ES-I3 (cell line): ENCODE results near the gene GPR137.

Experiments used
- H3K36me3 ChIP-seq: 2 replicates; pipeline ENCODE4 v1.6.1; 2013; ENCODE audit warnings: mild to moderate bottlenecking, low read length, control low read depth, moderate library complexity; ENCODE audit not compliant: insufficient read depth
- H3K4me1 ChIP-seq: 2 replicates; pipeline ENCODE4 v1.6.1; 2013; ENCODE audit warnings: mild to moderate bottlenecking, control low read depth, low read length; ENCODE audit not compliant: insufficient read depth
- H3K9ac ChIP-seq: 2 replicates; pipeline ENCODE4 v1.6.1; 2013; ENCODE audit warnings: low read depth, mild to moderate bottlenecking, low read length, moderate library complexity
- H3K9me3 ChIP-seq: 2 replicates; pipeline ENCODE4 v1.6.1; 2013; ENCODE audit warnings: mild to moderate bottlenecking, low read length, moderate library complexity; ENCODE audit not compliant: control insufficient read depth, insufficient read depth

Gene GPR137, protein sequence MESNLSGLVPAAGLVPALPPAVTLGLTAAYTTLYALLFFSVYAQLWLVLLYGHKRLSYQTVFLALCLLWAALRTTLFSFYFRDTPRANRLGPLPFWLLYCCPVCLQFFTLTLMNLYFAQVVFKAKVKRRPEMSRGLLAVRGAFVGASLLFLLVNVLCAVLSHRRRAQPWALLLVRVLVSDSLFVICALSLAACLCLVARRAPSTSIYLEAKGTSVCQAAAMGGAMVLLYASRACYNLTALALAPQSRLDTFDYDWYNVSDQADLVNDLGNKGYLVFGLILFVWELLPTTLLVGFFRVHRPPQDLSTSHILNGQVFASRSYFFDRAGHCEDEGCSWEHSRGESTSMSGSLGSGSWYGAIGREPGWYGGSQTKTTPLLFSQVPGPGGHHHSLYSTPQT

DNA sequence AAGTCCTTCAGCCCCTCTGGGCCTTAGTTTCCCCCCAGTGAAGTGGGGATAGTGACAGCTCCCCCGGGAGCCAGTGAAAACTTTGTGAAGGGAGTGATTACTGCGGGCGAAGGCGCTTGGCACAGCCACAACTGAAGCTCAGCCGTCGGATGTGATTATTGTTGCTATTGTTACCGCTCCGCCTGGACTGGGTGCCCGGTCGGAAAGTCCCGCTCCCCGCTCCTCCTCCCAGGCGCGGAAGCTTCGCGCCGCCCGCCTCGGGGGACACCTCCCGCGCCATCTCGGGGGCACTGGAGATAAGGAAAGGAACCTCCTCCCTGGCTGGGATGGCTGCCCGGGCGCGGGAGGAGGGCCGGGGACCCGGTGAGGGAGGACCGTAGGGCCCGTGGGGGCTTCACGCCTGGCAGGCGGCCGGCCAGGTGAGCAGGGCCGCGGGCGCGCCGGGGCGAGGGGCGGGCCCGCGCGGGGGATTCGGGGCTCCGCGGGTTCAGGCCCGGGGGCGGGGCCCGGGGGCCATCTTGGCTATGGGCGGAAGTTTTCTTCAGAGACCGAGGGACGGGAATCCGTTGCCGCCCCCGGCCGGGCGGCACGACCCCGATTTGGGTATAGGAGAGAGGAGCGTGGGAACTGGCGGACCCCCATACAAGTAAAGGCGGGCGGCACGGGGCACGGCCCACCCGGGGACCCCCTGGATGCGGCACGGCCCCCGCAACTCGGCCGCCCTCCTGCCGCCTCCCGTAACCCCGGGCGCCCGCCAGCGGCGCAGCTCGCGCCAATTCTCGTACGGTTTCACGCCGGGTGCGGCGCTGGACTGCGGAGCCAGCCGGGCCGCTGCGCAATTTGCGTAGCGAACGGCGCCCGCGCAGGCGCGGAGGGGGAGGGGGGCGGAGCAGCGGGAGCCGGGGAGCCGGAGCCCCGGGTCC, at the start of gene GPR137:
Gene GPR137, plus strand, starts transcription at position 887 of the 923 bp plus-strand sequence. CDS start 677 bp downstream, outside the sequence.
- Histone ChIP-seq H3K4me1 (0 out of 2 replicates have a peak, but pooled peaks cover 4% of the 10 kb centered on the region), H3K9me3 (no peaks in the 10 kb centered on the region), H3K9ac (peak within 1 kb of the TSS; percentile 92), H3K36me3 (no peaks in the 10 kb centered on the region; the same call in 1 of the 2 replicates)

DNA sequence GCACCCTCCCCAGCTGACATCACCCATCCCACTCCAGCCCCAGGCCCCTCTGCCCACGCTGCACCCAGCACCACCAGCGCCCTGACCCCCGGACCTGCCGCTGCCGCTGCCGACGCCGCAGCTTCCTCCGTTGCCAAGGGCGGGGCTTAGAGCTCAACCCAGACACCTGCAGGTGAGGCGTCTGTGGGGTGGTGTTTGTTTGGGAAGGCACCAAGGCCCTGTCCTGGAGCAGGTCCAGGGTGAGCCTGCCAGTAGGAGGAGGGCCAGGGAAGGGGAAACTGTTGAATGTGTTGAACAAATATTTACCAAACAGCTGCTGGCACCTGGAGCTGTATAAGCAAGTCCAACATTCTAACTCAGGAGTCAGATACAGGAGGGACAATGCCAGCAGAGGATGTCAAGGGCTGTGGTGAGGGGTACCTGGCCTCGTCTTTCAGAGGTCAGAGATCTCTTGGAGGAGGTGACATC, 48.1 kb upstream of the GPR137 start:
- Histone ChIP-seq H3K4me1 (peaks cover 5% of the 10 kb centered on the region), H3K9me3 (no peaks in the 10 kb centered on the region), H3K36me3 (no peaks in the 10 kb centered on the region), H3K9ac (no peak overlapping the region)

DNA sequence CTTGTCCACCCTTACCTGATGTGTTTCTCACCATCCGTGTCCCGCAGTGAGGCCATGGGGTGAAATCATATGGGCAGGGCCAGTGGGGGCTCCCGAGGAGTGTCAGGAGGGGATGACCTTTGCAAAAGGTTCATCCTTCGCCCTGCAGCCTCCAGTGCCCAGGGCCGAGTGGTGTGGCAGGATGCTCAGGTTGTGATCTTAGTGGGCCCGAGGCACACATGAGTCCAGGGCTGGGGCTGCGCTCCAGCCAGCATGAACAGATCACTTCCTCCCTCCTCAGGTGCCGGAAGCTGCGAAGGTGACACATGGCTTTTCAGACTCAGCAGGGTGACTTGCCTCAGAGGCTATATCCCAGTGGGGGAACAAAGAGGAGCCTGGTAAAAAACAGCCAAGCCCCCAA, 47.6 kb upstream of the GPR137 start:
- peaks cover 5% of the 10 kb centered on the region for H3K4me1 ChIP-seq
- no peak overlapping the region for H3K9ac ChIP-seq
- H3K9me3 ChIP-seq = no peaks in the 10 kb centered on the region
- H3K36me3 ChIP-seq = no peaks in the 10 kb centered on the region

DNA sequence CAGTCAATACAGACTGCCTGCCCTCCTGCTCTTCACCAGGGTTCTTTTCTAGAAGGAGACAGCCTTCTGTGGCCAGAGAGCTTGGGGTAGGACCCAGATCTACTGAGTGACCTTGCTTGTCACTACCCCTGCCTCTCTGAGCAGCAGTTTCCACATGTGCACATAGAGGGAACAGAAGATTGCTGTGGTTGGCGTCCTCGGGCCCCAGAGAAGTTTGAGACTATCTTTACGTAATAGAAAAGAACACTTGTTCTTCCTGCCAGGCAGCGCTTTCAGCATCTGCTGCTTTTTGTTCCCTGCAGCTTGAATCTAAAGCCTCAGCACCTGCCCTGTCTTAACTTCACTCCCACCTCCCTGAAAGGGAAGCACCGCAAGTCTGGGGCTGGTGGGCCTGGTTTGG, 46.6 kb upstream of the GPR137 start:
- H3K4me1 ChIP-seq = peaks cover 5% of the 10 kb centered on the region
- H3K36me3 ChIP-seq = no peaks in the 10 kb centered on the region
- H3K9ac ChIP-seq = no peak overlapping the region
- no peaks in the 10 kb centered on the region for H3K9me3 ChIP-seq

DNA sequence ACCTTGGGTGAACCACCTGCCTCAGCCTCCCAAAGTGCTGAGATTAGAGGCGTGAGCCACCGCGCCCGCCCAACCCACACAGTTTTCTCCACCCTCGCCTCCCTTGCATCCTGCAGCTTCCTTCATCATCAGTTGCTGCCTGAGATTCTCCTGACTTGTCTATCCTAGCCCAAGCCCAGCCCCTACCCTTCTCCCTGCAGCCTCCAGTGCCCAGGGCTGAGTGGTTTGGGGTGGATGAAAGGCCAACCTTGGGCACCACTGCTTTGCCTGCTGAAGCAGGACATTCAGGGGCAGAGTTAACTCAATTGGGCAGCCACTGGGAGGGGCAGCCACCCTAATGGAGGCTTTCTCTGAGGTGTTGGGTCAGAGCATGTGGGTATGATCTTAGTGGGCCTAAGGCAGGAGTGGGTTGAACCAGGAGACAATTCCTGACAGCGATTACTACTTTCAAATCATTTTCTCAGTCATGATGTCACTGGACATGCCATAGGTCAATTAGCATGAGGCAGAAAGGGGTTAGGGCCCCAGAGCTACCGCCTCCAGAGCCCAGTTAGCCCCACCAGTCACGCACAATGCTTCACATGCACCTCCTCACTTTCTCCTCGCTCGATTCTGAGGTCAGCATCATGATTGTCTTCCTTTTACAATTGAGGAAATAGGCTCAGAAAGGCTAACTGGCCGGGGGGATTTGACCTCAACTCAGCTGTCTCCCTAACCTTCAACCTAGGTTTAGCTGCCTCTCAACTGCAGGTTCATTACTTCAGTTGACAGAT, 45.8 kb upstream of the GPR137 start:
- H3K9me3 ChIP-seq = no peaks in the 10 kb centered on the region
- peak overlapping the region; percentile 99 for H3K9ac ChIP-seq
- peaks cover 5% of the 10 kb centered on the region for H3K4me1 ChIP-seq
- H3K36me3 ChIP-seq = no peaks in the 10 kb centered on the region

DNA sequence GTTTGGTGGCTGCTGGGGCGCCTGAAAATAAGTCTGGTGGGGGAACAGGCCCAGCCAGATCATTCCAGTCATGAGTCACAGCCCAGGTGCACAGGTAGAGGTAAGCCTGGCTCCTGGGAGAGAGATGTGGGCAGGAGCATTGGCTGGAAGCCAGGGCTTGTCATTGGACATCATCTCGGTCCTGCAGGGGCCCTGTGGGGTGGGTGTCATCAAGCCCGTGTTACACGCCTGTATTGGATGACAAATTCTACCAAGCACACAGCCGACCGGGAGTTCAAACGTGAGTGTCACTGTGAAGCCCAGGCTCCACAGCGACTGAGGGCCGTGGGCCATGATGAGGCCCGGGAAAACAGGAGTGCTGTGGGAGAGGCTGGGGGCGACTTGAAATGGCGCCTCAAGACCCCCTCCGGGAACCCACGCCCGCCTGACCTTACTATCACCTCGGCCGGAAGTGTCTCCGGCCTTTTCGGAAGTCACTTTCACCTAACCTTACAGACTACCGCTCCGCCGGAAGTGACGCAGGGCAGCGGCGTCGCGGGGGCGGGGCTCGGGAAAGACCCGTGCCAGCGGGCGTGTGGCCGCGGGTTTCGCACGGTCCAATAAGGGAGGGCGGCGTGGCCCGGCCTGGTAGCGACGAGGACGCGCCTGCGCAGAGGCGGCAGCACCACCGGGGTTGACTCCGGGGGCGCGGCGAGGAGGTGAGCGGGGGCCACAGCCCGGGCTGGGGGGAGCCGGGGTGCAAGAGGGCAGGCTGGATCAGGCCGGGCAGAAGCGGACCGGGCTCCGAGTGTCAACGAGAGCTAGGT, 45.0 kb upstream of the GPR137 start, which contains the start of gene FKBP2:
Gene FKBP2, plus strand, starts transcription at position 661 of the 806 bp plus-strand sequence. CDS start 1,293 bp downstream, outside the sequence.
- H3K4me1 ChIP-seq = peaks cover 5% of the 10 kb centered on the region

DNA sequence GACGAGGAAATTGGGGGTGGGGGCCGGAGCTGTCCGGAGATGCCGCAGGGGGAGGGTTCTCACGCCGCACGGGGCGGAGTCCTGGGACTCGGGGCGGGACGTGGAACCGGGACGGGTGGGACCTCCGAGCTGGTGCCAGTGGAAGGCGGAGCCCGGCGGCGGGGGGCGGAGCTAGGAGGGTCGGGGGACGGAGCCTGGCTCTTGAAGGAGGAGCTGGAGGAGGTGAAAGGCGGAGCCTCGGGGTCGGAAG, 44.5 kb upstream of the GPR137 start:
- Histone ChIP-seq H3K4me1 (peaks cover 5% of the 10 kb centered on the region), H3K9ac (peak overlapping the region; percentile 99), H3K36me3 (no peaks in the 10 kb centered on the region), H3K9me3 (no peaks in the 10 kb centered on the region)

More for the DNA sequence above, 45.0 kb upstream of the GPR137 start, which contains the start of gene FKBP2:
- Histone ChIP-seq H3K9me3 (no peaks in the 10 kb centered on the region), H3K36me3 (no peaks in the 10 kb centered on the region), H3K9ac (peak within 1 kb of the TSS; percentile 99)

DNA sequence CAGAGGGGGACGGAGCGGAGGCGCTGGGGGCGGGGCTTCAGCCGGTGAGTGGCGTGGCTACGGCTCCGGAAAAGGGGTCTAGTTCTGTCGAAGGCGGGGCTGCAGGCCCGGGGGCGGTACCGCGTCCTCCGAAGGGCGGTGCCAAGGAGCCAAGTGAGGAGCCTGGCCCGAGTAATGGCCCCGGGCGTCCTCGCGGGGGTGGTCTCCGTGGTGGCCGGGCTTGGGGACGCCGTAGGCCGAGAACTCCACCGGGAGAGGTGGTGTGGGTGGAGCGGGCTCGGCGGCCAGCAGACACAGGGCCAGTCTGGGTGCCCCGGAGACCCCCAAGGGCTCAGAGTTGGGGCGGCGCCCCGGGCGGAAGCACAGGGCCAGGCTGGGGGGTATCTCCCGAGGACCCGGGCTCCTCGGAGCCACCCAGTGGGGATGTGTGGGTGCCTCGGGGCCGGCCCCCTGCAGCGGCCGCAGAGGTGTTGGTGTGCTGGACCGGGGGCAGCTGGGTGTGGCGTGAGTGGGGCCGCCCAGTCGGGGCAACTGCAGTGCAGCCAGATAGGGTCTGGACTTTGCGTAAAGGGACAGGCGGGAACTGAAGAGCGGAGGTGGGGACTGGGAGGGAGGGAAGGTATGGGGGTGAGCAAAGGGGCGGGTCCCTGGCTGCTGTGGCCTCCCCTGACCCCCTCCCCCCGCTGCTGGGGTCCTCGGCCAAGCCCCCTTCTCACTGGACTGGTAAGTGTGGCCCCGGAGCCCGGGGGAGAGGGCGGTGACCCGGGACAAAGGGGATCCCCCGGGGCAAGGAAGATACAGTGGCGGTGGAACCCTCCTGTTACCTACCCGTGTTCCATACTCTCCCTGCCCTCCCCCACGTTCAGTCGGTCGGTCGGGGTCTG, 43.9 kb upstream of the GPR137 start:
- Histone ChIP-seq H3K9me3 (no peaks in the 10 kb centered on the region), H3K4me1 (peaks cover 5% of the 10 kb centered on the region), H3K9ac (peak overlapping the region; percentile 99), H3K36me3 (no peaks in the 10 kb centered on the region)

DNA sequence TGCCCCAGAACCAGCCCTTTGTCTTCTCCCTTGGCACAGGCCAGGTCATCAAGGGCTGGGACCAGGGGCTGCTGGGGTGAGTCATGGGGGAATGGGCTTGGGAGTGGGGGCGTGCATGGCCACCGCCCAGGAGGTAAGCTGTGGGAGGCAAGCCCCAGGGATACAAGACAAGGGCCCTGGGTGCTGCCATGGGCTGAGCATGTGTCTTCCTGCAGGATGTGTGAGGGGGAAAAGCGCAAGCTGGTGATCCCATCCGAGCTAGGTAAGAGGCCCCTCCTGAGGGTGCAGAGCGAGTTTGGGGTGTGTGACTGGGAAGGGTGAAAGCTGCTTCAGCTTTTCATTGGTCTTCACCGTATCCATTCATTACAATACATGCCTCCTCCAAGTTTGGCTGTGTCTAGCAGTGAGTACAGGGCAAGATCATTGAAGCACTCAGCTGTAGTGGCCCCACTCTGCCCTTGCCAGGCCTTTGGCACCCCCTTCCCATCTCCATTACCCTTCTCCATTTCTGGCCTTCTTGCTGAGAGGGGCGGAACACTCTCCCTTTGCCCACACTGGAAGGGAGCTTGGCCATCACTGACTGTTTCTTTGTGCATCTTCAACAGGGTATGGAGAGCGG, 42.3 kb upstream of the GPR137 start:
- Histone ChIP-seq H3K9me3 (no peaks in the 10 kb centered on the region), H3K4me1 (peaks cover 12% of the 10 kb centered on the region), H3K9ac (no peak overlapping the region), H3K36me3 (no peaks in the 10 kb centered on the region)

DNA sequence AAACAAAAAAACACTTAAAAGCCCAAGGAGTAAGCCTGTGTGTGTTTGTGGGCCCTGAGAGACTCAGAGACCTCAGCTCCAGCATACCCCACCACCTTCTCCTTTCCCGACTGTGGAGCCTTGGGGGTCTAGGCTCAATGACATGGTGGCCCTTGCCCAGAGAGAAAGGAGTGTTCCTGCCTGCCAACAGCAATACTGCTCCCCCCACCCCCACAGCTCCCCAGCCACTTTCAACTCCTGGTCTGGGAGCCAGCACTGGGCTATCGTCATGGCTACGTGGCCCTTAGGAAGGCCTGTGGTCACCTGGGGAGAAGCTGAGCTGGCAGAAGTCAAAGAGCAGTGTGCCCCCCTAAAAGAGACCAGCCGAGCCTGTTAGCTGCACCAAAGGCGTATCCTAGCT, 41.5 kb upstream of the GPR137 start:
- no peaks in the 10 kb centered on the region for H3K9me3 ChIP-seq
- peaks cover 18% of the 10 kb centered on the region for H3K4me1 ChIP-seq
- H3K9ac ChIP-seq = no peak overlapping the region
- H3K36me3 ChIP-seq = no peaks in the 10 kb centered on the region

DNA sequence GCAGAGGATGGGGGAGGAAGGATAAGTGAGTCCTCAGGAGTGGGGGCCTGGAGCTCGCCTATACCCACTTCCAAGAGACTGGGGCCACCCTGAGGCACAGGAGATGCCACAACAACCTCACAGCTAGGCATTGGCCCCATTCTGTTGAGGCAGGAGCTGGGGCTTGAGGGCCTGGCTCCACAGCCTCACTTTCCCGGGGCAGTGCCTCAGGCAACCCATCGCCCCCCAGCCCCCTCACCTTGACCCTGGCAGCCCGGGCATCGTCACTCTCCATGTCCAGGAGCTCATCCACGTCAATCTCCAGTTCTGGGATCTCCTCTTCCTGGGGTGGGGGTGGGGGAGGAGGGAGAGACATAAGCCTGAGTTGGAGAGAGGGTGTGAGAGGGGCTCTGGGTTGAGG, 40.7 kb upstream of the GPR137 start:
- Histone ChIP-seq H3K36me3 (no peaks in the 10 kb centered on the region), H3K4me1 (peaks cover 23% of the 10 kb centered on the region), H3K9me3 (no peaks in the 10 kb centered on the region), H3K9ac (no peak overlapping the region)

DNA sequence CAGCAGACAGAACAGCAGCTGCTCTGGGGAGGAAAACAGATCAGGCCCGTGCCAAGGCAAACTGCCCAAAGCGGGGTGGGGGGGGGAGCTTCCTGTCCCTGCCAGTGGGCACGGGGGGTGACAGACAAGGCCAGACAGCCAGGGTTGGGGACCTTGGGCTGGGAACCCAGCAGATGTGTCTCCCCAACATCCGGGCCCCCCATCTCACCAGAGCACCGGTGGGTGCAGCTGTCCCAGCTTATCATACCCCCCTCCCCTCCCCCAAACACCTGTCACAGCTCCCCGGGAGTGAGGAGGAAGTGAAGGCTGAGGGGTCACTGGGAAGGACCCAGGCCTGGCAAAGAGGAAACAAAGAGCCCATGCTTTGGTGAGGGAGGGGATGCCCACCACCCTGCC, 40.2 kb upstream of the GPR137 start:
- Histone ChIP-seq H3K9me3 (no peaks in the 10 kb centered on the region), H3K4me1 (peaks cover 24% of the 10 kb centered on the region), H3K9ac (peak overlapping the region; percentile 86; the same call in 1 of the 2 replicates), H3K36me3 (no peaks in the 10 kb centered on the region)
